Esophagus (tissue), 2 donors: Measurements from ENCODE around the gene DPF1. TPM values are rescaled to one million over a fixed set of nuclear protein-coding genes. Genes with fewer than 3 reads are reported as not detected.

ENCODE experiments used
- H3K27ac ChIP-seq, 2 donors: one replicate each; pipeline ENCODE4 v1.5.1; 2013; ENCODE audit warnings: low read depth in 2 of 2, mild to moderate bottlenecking in 2 of 2, inconsistent platforms in 1 of 2, low read length in 1 of 2, moderate library complexity in 1 of 2
- H3K27me3 ChIP-seq, 2 donors: one replicate each; pipeline ENCODE4 v1.6.1; 2013; ENCODE audit warnings: low read length in 2 of 2, control low read depth in 1 of 2, mild to moderate bottlenecking in 1 of 2; ENCODE audit not compliant: insufficient read depth in 2 of 2, control insufficient read depth in 1 of 2
- H3K36me3 ChIP-seq, 2 donors: one replicate each; pipeline ENCODE4 v1.6.1; 2013; ENCODE audit warnings: low read length in 1 of 2; ENCODE audit not compliant: control insufficient read depth in 2 of 2, insufficient read depth in 2 of 2
- H3K4me1 ChIP-seq, 2 donors: one replicate each; pipeline ENCODE4 v1.6.1; 2013; ENCODE audit warnings: low read length in 1 of 2; ENCODE audit not compliant: control insufficient read depth in 2 of 2, insufficient read depth in 2 of 2
- H3K4me3 ChIP-seq, 2 donors: one replicate each; pipeline ENCODE4 v1.5.1; 2013; ENCODE audit warnings: low read length in 2 of 2, mild to moderate bottlenecking in 2 of 2, low read depth in 1 of 2, moderate library complexity in 1 of 2
- H3K9me3 ChIP-seq, 2 donors: one replicate each; pipeline ENCODE4 v1.6.1; 2013; ENCODE audit warnings: mild to moderate bottlenecking in 2 of 2, low read depth in 1 of 2, low read length in 1 of 2, moderate library complexity in 1 of 2; ENCODE audit not compliant: control insufficient read depth in 2 of 2, insufficient read depth in 1 of 2
- WGBS, 2 donors: extraction: QIAGEN DNeasy Blood & Tissue Kit; methylation state at CpG; one replicate each; pipeline ENCODE4 v1.1.7; 2013; 5-methylcytosine and 5-hydroxymethylcytosine counted together
- polyA plus RNA-seq, 2 donors: library from polyadenylated mRNA; stranded (reverse); fragments of 200-250 nt; gene quantifications; one replicate each; pipeline ENCODE4 v1.2.3, GENCODE V29; 2013
- donor health status: healthy with polysubstance abuse.
- donor health status: Bipolar disorder and iron deficiency.

DPF1 gene
- polyA plus RNA-seq, 2 donors, result 0.06 to 0.08 TPM

GRCh38 chr19:38195237-38195636 lies 28.8 kb downstream of the DPF1 start:
- no peaks in the 10 kb centered on the region for H3K4me1 ChIP-seq
- no peak overlapping the region for H3K27ac ChIP-seq
- no peaks in the 10 kb centered on the region for H3K9me3 ChIP-seq
- no peak overlapping the region for H3K4me3 ChIP-seq
- no peaks in the 10 kb centered on the region for H3K27me3 ChIP-seq
- WGBS, 2 donors, result 80 to 98% methylated on average over 10 of the region's 10 CpGs
- peaks cover 8 to 18% of the 10 kb centered on the region in 2 donors for H3K36me3 ChIP-seq

- no peak overlapping the region for H3K27ac ChIP-seq
- no peak overlapping the region for H3K4me3 ChIP-seq
- 79 to 88% methylated on average over 13 of the region's 13 CpGs for WGBS, 2 donors
- H3K36me3 ChIP-seq, result peaks cover 8 to 19% of the 10 kb centered on the region in 2 donors
- no peaks in the 10 kb centered on the region for H3K4me1 ChIP-seq
- H3K9me3 ChIP-seq, result no peaks in the 10 kb centered on the region
- H3K27me3 ChIP-seq, result no peaks in the 10 kb centered on the region
Observed at GRCh38 chr19:38194061-38194701, 29.8 kb downstream of the DPF1 start.

DNA sequence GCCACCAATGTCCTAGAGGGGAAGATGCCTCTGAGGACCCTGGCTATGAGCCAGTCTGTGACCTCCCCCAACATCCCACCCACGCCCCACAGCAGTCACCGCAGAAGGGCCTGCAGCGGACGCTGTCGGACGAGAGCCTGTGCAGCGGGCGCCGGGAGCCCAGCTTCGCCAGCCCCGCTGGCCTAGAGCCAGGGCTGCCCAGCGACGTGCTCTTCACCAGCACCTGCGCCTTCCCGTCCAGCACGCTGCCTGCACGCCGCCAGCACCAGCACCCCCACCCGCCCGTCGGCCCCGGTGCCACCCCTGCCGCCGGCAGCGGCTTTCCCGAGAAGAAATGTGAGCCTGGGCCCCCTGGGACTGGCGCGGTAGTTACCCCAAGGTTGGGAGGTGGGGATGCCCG lies 30.6 kb downstream of the DPF1 start:
- H3K36me3 ChIP-seq, result peaks cover 8 to 16% of the 10 kb centered on the region in 2 donors

GRCh38 chr19:38191747-38192146 lies 32.3 kb downstream of the DPF1 start:
- no peaks in the 10 kb centered on the region for H3K4me1 ChIP-seq
- WGBS, 2 donors, result 90 to 92% methylated on average over 13 of the region's 13 CpGs
- H3K9me3 ChIP-seq, result no peaks in the 10 kb centered on the region
- H3K36me3 ChIP-seq, result peaks cover 3 to 14% of the 10 kb centered on the region in 2 donors
- H3K27ac ChIP-seq, result no peak overlapping the region
- no peaks in the 10 kb centered on the region for H3K27me3 ChIP-seq
- H3K4me3 ChIP-seq, result no peak overlapping the region

More for the DNA sequence above, 30.6 kb downstream of the DPF1 start:
- no peaks in the 10 kb centered on the region for H3K27me3 ChIP-seq
- no peaks in the 10 kb centered on the region for H3K9me3 ChIP-seq
- H3K4me3 ChIP-seq, result no peak overlapping the region
- WGBS, 2 donors, result 89 to 92% methylated on average over 29 of the region's 29 CpGs
- H3K27ac ChIP-seq, result no peak overlapping the region
- H3K4me1 ChIP-seq, result no peaks in the 10 kb centered on the region

- Histone ChIP-seq H3K4me3 (no peak overlapping the region), H3K36me3 (peaks cover 0 to 14% of the 10 kb centered on the region in 2 donors), H3K27me3 (no peaks in the 10 kb centered on the region), H3K9me3 (no peaks in the 10 kb centered on the region), H3K4me1 (no peaks in the 10 kb centered on the region), H3K27ac (no peak overlapping the region)
- 90 to 93% methylated on average over 6 of the region's 6 CpGs for WGBS, 2 donors
Observed at GRCh38 chr19:38190793-38191192, 33.2 kb downstream of the DPF1 start.

DNA sequence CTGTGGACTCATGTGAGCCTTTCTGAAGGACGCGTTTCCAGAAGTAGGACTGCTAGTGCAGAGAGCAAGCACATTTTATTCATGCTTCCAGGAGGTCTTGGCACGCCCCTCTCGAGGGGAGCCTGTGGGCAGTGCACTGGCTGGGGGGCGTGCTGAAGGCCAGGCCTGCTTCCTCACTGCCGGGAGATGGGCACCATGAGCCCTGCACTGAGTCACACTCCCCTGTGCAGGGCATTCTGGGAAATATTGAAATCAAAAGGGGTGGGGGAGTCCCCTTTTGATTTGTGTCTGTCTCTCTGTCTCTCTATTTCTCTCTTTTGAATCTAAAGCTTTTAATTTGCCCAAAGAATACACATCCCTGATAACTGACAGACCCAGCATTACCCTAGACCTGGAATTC lies 34.0 kb downstream of the DPF1 start:
- Histone ChIP-seq H3K9me3 (no peaks in the 10 kb centered on the region), H3K36me3 (peaks cover 0 to 12% of the 10 kb centered on the region in 2 donors), H3K4me1 (no peaks in the 10 kb centered on the region), H3K27me3 (no peaks in the 10 kb centered on the region), H3K4me3 (no peak overlapping the region), H3K27ac (no peak overlapping the region)
- WGBS, 2 donors, result 71 to 79% methylated on average over 6 of the region's 6 CpGs

- 90 to 94% methylated on average over 10 of the region's 10 CpGs for WGBS, 2 donors
- Histone ChIP-seq H3K36me3 (peaks cover 0 to 9% of the 10 kb centered on the region in 2 donors), H3K4me1 (no peaks in the 10 kb centered on the region)
Observed at GRCh38 chr19:38185562-38185961, 38.5 kb downstream of the DPF1 start.

GRCh38 chr19:38184815-38185214 lies 39.2 kb downstream of the DPF1 start:
- H3K4me1 ChIP-seq, result no peaks in the 10 kb centered on the region
- WGBS, 2 donors, result 89 to 92% methylated on average over 9 of the region's 9 CpGs
- peaks cover 0 to 6% of the 10 kb centered on the region in 2 donors for H3K36me3 ChIP-seq

More at GRCh38 chr19:38185562-38185961, 38.5 kb downstream of the DPF1 start:
- H3K4me3 ChIP-seq, result no peak overlapping the region
- peaks cover 0 to under 1% of the 10 kb centered on the region in 2 donors for H3K9me3 ChIP-seq
- H3K27me3 ChIP-seq, result no peaks in the 10 kb centered on the region
- no peak overlapping the region for H3K27ac ChIP-seq

DNA sequence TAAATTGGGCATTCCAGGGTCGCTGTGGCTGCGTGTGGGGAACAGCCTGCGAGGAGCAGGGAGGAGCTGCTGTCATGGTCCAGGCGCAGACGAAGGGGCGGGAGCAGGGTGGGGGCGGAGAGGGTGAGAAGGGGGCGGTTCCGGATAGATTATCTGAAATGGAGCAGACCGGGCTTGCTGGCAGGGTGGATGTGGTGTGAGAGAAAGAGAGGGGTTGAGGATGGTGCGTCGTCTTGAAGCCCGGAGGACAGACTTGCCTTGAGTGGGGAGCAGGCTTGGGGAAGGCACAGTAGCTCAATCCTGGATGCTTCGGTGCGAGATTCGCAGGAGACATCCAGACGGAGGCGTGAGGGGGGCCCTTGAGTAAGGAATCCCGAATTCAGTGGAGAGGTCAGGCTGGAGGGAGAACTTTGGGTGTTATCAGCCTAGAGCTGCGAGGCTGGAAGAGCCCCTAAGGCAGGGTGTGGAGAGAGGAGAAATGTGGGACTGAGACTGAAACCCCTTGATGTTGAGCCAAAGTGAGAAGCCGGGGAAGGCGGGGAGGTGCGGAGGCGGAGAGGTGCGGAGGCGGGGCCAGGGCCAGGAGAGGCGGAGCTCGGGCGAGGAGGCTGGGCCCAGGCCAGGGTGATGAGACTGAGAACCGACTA lies 40.6 kb downstream of the DPF1 start:
- Histone ChIP-seq H3K36me3 (peaks cover 0 to 6% of the 10 kb centered on the region in 2 donors), H3K27ac (no peak overlapping the region), H3K4me3 (no peak overlapping the region), H3K4me1 (no peaks in the 10 kb centered on the region), H3K27me3 (no peaks in the 10 kb centered on the region), H3K9me3 (peaks cover 0 to 2% of the 10 kb centered on the region in 2 donors)
- WGBS, 2 donors, result 36 to 50% methylated on average over 30 of the region's 30 CpGs

More at GRCh38 chr19:38184815-38185214, 39.2 kb downstream of the DPF1 start:
- peaks cover 0 to 2% of the 10 kb centered on the region in 2 donors for H3K9me3 ChIP-seq
- no peak overlapping the region for H3K4me3 ChIP-seq
- H3K27me3 ChIP-seq, result no peaks in the 10 kb centered on the region
- H3K27ac ChIP-seq, result no peak overlapping the region
